Stimulated activated CD8-positive, alpha-beta memory T cell treated with anti-CD3 and anti-CD28 coated beads, Interleukin-15, amount 100 ng/mL, for 1 hour (primary cell): Measurements from ENCODE around the gene ZNF716.
"Not testable (repeated sequence)": the region's sequence is repeated elsewhere in the genome, so short reads cannot be mapped to it uniquely, and the experiment has no call there.

Source experiments
- DNase-seq: peaks from one replicate; pipeline ENCODE4 v3.0.0-alpha.2; 2020; ENCODE audit warnings: low read depth

The ZNF716 gene

DNA sequence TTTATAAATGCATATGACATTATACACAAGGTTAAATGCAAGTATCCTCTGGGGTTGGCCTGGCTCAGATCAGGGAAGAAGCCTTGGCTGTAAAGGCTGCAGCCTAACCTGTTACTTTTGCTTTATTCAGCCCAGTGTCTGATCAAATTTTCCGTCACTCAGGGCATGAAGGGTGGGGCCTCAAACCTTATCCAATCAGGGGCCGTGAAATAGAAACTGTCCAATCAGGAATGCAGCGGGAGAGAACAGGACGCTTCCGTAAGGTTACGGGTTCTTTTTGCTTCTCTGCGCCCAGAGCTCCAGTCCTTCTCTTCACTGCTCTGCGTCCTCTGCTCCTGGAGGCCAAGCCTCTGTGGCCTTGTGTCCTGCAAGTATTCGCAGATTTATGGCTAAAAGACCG lies at the start of gene ZNF716:
Gene ZNF716 (plus strand): TSS at position 274 of the 400 bp plus-strand sequence. CDS start 112 bp downstream, at position 386.
- no peak for DNase-seq

DNA sequence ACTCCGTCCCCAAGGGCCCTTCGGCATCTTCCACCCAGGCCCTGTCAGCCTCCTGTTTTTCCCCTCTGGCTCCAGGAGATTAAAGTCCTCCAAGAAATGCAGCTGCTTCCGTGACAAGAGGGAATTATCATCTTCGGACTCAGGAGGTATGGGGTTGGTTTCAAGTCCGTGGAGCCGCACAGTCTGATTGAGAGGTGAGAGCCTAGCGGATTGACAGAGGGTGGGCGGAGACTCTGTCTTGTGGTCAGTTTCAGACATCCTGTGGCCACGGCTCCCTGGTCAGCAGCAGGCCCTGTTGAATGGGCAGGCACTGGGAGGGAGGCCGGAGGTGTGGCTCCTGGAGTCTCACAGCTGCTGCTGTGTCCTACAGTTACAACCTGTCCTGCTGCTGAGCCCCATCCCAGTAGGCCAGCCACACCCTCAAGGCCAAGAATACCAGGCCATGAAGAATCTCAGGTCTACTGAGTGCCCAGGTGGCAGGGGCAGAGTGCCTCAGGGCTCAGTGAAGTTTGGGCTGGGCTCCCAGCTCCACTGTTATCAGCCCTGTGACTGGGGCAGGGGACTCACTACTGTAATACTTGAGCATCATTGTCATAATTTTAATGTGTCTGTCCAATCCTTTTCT lies 49.3 kb upstream of the ZNF716 start:
- DNase-seq = no peak

DNA sequence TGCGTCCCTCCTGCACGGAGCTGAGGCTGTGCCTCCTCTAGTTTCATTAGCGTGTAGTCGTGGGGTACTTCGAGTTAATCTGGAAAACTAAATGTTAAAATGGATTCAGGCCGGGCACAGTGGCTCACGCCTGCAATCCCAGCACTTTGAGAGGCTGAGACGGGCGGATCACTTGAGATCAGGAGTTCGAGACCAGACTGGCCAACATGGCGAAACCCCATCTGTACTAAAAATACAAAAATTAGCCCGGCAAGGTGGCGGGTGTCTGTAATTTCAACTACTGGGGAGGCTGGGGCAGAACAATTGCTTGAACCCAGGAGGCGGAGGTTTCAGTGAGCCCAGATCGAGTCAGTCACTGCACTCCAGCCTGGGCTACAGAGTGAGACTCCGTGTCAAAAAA lies 46.9 kb upstream of the ZNF716 start:
- DNase-seq = not testable (repeated sequence)

DNA sequence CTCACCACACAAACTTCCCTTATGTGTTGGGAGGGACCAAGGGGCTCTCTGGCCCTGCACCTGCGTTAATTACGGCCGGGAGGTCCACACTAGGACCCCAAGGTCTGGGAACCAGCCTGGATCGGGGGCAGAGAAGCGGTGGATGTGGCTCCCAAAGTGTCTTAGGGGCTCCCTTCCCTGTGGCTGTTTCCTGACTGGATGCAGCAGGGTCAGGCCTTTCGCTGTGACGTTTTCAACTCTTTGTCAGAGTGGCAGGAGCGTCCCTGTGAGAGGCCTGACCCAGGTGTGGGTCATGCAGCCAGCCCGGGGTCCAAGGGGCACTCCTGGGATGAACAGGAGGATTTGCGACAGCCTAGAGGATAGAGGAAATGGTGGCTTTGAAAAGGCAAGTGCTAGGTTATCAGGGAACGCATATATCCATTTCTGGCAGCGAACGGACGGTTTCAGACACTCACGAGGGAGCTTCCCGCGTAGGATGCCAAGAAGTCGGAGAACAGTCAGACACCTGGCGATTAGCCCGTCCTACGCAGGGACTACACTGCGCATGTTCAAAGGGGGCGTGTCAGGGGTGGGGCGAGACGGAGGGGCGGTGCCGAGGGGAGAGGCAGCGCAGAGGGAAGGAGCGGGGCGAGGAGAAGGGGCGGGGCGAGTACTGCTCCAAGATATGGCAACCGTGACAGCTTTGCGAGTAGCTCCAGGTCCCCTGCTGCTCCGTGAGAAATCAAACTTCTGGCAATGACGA lies 46.2 kb upstream of the ZNF716 start:
- DNase-seq = no peak

DNA sequence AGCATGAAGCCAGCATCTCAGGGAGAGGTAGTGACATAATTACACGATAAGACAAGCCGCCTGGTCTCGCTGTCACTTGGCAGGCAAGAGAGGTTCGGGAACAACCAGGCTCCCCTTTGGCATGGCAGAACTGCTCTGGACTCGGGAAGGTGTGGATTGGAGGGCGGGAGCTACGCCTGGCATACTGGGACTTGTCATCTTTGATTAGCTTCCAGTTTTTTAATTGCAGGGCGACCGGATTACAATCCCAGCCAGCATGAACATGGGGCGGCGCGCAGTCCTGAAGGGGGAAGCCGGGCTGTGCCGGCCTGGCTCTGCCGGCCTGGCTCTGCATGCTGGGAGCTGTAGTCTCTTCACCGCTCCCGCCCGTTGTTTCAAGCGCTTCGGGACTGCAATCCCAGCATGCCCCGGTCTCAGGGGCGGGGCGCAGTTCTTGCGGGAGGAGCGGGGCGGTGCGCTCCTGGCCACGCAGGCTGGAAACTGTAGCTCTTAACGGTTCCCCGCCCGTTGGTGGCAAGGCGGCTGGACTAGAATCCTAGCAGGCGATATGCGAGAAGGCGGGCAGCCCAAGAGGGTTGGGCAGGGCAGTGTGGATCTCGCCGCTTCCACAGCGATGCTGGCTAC lies 45.5 kb upstream of the ZNF716 start:
- no peak for DNase-seq

DNA sequence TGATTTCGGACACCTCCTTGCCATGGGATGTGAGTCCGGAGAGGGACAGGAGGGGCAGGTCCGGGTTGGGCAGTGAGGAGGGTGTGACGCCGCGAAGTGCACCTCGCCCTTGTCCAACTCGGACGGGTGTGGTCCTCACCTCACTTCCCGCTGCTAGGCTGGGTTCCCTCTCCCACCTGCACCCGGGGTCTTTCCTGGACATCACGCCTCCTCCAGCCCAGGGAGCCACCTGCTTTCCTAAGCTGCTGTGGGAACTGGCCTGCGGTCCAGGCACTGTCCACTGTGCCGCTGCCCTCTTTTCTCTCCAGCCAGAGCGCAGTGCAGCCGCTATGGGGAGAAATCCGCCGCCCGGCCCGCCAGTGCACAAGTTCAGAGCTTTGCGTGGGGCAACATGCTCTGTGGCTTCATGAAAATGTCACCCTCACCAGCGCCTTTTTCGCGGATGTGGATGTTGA lies 45.0 kb upstream of the ZNF716 start:
- DNase-seq = no peak

DNA sequence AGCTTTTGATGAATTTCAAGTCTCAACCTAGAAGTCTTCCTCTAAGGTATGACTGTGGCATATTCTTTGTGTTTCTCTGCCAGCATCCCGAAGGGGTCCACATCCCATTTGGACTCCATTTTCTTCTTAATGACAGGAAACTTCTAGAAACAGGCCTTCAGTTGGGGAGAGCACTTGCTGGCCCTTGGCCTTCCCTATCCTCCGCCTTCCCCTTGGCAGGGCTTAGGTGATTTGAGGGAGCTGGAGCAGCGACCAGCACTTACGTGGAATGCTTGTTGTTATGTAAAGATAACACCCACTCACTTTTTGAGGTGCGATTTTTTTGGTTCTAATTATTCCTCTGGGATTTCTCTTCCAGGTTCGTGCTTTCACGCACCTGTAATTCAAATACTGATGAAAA lies 42.9 kb upstream of the ZNF716 start:
- DNase-seq = no peak

DNA sequence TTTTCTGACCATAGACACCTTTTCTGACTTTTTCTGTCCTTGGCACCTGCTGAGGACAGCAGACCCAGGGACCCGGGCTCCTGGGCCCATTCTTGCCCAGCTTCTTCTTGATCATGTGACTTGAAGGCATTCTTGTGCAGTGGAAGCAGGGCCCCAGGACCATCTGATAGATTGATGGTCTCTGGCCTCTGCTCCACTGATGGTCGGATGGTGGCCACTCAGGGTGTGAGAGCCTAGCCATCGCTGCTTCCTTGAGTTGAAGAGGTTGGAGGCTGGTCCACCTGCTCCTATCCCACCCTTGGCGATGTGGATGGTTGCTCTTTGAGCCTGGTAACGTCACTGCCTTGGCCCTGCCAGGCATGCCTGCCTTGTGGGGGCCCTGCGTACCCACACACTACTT lies 37.8 kb upstream of the ZNF716 start:
- DNase-seq = no peak

DNA sequence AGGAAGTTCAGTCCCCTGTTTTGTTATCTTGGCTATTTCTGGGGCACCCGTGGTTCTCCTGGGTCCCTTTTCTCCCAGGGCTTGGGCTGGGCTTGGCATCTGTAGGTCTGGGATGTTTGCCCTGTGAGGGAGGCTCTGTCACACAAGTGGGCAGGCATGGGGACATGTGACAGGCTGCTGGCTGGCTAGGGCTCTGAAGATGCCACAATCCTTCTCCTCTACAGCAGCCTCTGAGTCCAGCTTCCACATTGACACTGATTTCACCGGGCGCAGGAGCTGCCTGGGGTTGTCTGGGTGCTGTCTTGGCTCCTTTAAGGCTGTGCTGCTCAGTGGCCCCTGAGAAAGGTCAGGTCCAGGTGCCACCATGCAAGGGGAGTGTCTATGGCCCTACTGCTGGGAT lies 37.4 kb upstream of the ZNF716 start:
- DNase-seq = no peak

DNA sequence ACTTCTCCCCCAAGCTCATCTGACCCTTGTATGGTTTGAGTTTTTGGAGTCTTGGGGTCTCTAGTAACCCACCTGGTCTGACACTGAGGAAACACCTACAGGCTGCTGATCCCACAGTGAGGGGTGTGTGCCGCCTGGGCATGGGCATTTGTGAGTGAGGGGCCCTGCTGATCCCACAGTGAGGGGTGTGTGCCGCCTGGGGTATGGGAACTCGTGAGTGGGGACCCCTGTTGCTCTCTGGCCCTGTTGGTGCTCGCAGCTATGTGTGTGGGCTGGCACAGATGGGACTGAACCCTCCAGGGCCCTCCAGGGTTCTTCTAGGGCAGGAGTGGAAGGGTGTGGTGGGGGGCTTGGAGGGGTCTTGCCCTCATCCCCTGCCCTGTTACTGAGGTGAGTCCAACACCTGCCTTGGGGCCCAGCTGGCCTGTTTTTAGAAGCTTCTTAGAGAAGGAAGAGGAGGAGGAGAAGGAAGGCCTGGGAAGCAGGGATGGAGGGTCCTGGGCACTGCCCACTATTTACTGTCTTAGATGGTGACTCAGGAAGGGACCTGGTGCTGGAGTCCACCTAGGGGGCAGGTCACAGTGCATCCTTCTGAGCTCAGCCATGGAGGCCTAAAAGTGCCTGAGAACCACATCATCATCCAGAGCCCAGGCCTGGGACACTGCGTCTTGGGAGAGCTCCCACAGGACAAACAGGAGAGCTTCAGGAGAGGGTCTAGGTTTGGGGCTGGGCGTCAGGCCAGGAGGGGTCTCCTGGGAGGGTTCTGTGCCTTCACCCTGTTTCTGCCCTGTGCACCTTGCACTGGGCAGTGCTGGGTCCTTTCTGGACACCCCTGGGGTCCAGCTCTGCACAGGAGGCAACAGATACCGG lies 36.2 kb upstream of the ZNF716 start:
- DNase-seq = no peak

DNA sequence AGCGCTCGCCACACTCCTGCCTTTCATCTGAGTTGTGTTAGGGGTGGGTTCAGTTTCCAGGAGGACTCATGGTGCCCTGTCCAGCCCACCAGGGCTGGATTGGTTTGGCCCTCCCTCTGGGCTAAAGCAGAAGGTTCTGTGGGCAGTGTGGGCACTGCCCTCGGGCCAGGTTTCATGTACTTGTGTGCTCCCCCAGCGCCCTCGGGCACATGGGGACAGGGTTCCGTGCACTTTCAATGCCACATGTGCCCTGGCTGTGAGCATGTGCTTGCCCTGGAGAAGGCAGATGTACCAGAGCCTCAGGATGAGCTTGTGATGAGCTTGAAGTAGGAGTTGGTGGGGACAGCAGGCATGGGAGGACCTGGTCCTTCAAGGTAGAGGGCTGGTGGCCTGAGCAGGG lies 35.6 kb upstream of the ZNF716 start:
- no peak for DNase-seq

DNA sequence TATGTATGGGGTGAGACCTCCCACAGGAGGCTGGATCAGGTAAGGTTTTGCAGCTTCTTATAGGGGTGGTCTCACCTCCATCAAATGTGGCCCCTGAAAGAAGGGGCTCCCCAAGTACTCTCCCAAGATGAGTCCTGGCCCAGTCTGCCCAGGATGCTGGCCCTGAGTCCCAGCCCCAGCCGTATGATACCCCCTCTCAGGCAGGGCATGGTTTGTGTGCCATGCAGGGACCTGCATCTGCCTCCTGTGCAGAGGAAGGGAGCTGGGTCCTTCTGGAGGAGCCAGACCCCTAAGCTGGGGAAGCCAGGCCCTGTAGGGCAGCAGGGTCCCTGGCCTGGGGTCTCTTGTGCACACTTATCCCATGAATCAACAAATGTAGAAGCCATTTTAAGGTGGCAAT lies 35.1 kb upstream of the ZNF716 start:
- DNase-seq = no peak

DNA sequence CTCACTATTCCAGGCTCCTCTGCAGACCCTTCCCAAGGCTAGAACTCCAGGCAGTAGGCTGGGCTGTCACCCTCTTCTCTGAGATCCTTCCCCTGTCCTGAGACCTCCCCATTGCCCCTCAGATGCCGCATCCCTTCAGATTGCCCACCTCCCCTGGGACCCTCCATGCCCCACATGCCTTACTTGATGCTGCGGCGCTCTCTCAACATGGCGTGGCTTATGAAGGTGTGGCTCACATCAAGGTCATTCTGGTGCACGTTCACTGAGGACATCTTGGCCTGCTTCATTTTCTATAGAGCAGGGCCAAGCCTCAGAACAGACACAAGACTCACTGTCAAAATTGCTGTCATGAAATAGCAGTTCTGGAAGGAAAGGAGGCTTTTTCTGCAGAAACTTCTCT lies 34.7 kb upstream of the ZNF716 start:
- DNase-seq = no peak

DNA sequence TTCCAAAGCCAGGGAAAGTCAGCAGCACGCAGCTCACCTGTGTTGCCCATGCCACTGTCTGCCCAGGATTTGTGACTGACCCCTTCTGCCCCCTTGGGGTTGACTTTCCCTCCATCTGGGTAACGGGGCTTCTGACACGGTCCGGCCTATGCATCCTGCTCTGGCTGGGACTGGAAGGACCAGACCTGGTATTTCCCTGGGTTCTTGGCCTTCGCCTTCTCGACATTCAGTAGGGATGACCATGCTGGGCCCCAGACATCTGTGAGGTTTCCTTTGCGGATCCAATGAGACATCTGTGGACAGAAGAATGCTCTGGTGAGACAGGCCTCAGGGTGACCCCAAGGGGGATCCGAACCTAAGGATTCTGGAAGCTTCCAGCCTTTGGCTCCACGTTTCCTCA lies 34.2 kb upstream of the ZNF716 start:
- DNase-seq = no peak

DNA sequence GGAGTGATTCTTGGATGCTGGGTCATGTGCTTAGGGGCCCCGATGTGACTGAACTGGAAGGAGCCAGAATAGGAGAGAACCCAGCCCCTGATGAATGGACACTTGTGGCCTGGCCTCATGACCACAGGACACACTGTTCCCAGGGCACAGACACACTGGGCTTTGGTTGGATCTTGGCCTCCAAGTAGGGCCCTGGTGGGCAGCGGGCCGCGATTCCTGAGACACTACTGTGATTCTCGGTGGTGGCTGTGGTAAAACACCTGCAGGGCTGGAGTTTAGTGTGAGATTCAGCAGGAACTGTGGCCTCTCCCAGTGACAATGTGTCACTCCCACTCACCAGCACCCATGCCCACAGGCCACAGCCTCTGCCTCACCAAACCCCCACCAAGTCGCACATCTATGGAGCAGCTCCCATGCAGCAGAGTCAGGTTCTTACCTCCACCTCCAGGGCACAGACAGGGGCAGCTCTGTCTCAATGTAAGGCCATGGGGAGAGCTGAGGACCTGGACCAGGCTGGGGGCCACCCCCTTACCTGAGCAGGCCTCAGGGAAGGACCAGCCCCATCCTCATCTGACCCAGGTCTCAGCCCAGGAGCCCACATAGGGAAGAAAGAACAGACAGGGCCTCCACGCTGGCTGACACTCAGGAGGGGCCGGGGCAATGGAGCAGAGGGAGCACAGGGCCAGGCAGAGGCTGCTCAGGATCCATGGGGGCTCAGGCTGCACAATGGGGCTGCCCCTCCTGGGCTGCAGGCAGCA lies 33.2 kb upstream of the ZNF716 start:
- no peak for DNase-seq

DNA sequence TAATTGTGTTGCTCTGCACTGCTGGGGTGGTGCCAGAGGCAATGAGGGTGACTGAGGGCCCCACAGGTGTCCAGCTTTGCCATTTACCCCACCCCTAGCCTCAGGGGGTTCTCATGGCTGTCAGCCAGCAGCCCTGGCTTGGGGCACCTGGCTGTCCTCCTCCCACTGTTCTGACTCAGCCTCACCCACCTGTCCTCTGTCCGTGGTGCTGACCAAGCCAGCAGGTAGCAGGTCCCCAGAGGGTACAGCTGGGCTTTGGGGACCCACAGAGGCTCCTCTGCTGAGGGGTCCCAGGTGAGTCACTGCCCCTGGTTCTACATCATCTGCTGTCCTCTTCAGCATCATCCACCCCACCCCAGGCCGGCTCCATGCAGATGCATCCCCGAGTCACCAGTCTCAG lies 32.2 kb upstream of the ZNF716 start:
- no peak for DNase-seq

DNA sequence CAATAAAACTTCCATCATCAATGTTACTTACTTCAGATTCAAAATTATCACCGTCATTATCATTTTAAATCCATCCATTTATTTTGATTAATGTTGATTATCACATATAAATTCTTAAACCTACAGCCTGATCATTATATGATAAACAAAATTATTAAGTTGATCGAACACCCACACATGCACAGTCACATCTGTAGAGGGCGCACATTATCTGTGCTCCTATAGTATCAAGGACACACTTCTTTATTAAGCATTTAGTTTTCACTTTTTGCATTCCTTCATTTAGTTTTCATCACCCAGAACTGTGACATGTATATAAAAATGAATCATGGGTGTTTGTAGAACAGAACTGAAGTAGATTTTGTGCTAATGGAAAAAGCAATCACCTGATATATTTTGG lies 26.2 kb upstream of the ZNF716 start:
- no peak for DNase-seq

DNA sequence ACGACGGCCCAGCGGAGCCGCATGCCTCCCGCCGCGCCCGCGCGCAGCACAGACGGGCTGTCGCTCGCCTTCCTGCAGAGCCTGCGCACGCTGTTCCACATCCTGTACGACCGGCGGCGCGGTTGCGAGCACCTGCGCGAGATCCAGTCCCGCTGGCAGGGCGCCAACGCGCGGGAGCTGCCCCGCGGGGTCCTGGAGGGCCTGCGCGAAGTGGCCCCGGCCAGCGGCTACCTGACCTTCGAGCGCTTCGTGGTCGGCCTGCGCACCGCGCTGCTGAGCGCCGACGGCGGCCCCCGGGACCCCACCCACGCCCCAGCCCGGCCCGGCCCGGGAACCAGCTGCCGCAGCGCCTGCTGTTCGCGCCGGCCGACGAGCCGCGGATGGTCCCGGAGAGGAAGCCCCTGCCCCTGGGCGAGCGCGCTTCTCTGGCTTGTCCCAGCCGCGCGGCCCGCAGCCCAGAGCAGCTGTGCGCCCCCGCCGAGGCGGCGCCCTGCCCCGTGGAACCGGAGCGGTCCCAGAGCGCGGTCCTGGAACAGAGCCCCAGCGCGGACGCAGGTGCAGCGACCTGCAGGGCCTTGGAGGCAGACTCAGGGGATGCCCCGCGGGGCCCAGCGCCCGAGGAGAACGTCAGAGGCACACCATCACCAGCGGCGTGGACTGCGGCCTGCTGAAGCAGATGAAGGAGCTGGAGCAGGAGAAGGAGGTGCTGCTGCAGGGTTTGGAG lies 25.3 kb upstream of the ZNF716 start:
- DNase-seq = no peak

DNA sequence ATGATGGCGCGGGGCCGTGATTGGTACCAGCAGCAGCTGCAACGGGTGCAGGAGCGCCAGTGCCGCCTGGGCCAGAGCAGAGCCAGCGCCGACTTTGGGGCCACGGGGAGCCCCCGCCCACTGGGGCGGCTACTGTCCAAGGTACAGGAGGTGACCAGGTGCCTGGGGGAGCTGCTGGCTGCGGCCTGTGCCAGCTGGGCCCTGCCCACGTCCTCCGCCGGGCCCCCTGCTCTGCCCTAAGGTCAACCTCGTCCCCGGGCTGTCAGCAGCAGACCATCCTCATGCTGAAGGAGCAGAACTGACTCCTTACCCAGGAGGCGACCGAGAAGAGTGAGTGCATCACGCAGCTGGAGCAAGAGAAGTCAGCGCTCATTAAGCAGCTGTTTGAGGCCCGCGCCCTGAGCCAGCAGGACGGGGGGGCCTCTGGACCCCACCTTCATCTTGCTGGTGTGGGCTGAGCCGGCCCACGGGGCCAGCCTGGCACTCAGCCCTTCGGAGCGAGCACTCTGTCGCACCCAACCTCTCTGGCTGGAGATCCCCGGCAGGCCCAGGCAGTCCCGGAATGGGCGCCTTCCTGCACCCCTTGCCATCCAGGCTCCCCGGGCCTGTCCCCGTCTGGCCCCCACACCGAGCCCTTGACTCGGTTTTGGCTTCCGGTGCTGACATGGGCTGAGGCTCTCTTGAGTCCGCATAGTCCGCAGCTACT lies 24.6 kb upstream of the ZNF716 start:
- no peak for DNase-seq

DNA sequence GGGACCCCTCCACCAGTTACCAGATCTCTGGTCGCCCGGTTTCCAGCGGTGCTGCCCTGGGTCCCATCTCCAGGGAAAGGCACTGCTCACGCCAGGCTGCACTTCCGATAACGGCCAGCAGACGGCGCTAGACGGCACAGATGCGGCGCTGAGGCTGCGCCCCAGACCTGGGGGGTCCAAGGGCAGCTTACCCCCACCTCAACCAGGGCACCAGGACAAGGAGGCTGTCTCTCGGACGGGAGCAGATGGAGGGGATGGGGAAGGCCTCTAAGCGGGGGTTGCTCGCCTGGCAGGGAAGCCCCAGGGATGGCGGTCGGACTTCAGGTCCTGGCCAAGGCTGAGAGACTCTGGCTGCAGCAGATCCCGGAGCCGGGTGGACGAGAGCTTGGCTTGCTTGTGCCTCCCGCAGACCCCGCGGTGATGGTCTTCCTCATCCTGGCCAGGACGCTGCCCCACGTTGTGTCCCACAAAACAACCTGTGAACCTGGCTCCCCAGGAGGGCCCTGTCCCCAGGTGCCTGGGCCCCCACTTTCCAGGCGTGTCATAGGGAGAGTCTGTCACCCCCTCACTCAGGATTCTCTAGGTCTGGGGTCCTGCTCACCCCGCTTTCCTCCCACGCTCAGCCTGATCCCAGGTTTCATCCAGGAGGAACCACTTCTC lies 23.9 kb upstream of the ZNF716 start:
- no peak for DNase-seq
